ENCODE data around the gene PPP3CA.

The PPP3CA gene

GRCh38 chr4:101315786-101316185 lies 31.5 kb downstream of the PPP3CA start:
- no peak for TF ChIP-seq CTCF (conservative IDR thresholded peaks at IDR 0.05; ENCODE audit: low read length)
- no peak for DNase-seq (ENCODE audit: low read depth)
- H3K4me3 ChIP-seq (ENCODE audit: low read length), result no peak overlapping the region

DNA sequence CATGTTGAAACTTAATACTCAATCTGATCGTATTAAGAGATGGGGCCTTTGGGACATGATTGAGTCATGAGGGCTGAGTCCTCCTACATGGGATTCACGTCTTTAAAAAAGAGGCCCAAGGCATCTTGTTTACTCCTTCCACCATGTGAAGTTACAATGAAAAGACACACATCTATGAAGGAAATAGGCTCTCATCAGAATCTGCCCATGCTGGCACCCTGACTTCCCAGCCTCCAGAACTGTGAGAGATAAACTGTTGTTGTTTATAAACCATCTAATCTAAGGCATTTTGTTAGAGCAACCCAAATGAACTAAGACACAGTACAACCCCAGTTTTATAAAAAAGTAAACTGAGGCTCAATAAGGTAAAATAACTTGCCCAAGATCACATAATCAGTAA lies 32.3 kb downstream of the PPP3CA start:
- no peak overlapping the region for H3K4me3 ChIP-seq (ENCODE audit: low read length)
- no peak for DNase-seq (ENCODE audit: low read depth)
- TF ChIP-seq CTCF (conservative IDR thresholded peaks at IDR 0.05; ENCODE audit: low read length), result no peak

DNA sequence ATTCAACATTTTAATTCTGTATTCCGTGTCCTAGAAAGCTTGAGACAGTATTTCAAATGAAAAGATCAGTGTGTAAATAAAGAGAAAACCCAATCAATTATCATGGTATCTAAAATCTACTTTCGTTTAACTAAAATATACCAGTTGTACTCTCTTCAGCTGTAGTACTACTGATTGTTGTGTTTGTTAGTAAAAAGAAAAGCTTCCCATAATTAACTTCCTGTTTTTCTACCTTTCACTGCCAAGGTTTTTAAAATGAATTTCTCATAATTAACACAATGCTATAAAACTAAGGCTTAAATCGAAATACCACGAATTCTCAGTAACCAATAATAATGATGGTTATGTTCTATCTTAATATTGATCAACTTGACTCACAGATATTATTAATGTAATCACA lies 37.4 kb downstream of the PPP3CA start:
- H3K4me3 ChIP-seq (ENCODE audit: low read length), result no peak overlapping the region
- TF ChIP-seq CTCF (conservative IDR thresholded peaks at IDR 0.05; ENCODE audit: low read length), result no peak

GRCh38 chr4:101307899-101308298 lies 39.4 kb downstream of the PPP3CA start:
- no peak overlapping the region for H3K4me3 ChIP-seq (ENCODE audit: low read length)
- TF ChIP-seq CTCF (conservative IDR thresholded peaks at IDR 0.05; ENCODE audit: low read length), result no peak
- no peak for DNase-seq (ENCODE audit: low read depth)

More for the DNA sequence above, 37.4 kb downstream of the PPP3CA start:
- no peak for DNase-seq (ENCODE audit: low read depth)

DNA sequence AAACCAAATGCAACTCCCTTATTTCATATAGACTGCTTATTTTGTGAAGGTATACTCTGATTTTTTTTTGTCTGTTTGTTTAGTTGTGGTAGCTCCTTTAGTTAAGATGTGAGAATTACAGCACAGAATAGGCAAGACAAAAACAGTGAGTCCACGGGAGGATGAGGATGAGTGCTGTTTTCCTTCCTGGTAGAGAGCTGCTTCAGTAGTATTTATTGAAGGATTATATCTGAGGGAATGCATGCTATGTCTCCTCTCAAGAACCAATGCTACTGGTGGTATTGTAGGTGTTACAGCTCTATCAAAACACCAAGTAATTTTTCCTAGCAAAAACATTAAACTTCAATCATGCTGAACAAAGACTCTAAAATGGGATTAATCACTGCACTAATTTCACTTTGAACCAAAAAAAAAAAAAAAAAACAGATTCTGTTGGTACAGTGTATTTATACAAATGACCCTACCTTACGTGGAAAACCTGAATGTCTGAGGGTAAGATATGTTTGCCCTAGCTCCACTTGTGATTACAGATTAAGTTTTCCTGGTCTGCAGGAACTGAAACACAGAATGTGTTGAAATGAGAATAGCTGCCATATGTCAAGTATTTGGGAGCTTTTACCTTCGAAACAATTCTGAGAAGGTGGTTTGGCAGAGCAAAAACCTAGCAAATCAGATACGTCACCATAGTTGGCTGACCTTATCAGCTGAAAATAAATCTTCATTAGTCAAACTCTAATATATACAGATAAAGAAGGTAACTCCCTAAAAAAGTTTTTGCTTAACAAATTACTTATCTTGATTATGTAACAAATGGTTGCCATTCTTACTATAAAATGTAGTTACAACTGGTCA lies 40.3 kb downstream of the PPP3CA start:
- no peak overlapping the region for H3K4me3 ChIP-seq (ENCODE audit: low read length)
- TF ChIP-seq CTCF (conservative IDR thresholded peaks at IDR 0.05; ENCODE audit: low read length), result no peak

GRCh38 chr4:101306225-101306624 lies 41.1 kb downstream of the PPP3CA start:
- TF ChIP-seq CTCF (conservative IDR thresholded peaks at IDR 0.05; ENCODE audit: low read length), result no peak
- no peak overlapping the region for H3K4me3 ChIP-seq (ENCODE audit: low read length)
- DNase-seq (ENCODE audit: low read depth), result no peak

More for the DNA sequence above, 40.3 kb downstream of the PPP3CA start:
- no peak for DNase-seq (ENCODE audit: low read depth)

DNA sequence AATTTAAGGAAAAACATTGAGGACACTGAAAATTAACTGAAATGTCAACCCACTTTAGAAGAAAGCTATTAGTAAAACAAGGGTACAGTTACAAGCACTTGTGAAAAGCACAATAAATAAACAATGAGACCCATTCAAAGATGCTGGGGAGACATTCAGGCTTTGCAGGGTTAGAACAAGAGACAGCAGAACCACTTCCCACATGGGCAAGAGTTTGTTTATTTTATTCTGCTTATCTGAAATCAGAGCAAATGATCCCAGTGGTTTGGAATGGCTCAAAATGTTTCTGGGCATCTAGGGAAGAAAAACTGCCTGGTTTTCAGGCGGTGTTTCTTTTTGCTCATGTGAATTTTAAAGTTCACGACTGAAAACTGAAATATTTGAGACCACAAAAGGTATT lies 42.4 kb downstream of the PPP3CA start:
- no peak overlapping the region for H3K4me3 ChIP-seq (ENCODE audit: low read length)
- DNase-seq (ENCODE audit: low read depth), result no peak
- no peak for TF ChIP-seq CTCF (conservative IDR thresholded peaks at IDR 0.05; ENCODE audit: low read length)

Measured in AG10803 (cell line).